Vagina (tissue), 2 donors: ENCODE results near the gene BMAL1.

Experiments
- CTCF ChIP-seq, 3 experiments: fragments of 450-650 bp in 2 of 3; fragments of 200-600 bp in 1 of 3; sonication (generic) in 1 of 3; IDR thresholded peaks; one replicate each; pipeline ENCODE4 v1.5.1; 2017 to 2019; ENCODE audit warnings: antibody characterized with exemption in 3 of 3, mild to moderate bottlenecking in 2 of 3, moderate library complexity in 2 of 3
- POLR2A ChIP-seq, 2 donors: fragments of 450-650 bp; IDR thresholded peaks; one replicate each; pipeline ENCODE4 v1.6.1; 2017; ENCODE audit warnings: antibody characterized with exemption in 2 of 2, mild to moderate bottlenecking in 2 of 2, moderate library complexity in 2 of 2
- POLR2AphosphoS5 ChIP-seq, 2 donors: sonication (generic); formaldehyde crosslinking; IDR thresholded peaks; one replicate each; pipeline ENCODE4 v1.9.0; 2017; ENCODE audit warnings: antibody characterized with exemption in 2 of 2, mild to moderate bottlenecking in 2 of 2, low read depth in 1 of 2; ENCODE audit not compliant: insufficient read depth in 1 of 2

- TF ChIP-seq POLR2AphosphoS5 (IDR thresholded peaks at IDR 0.05; ENCODE audit: insufficient read depth in 1 of 2, low read depth in 1 of 2) (no peak), CTCF (IDR thresholded peaks at IDR 0.05) (no peak), POLR2A (IDR thresholded peaks at IDR 0.05) (no peak)
Observed at GRCh38 chr11:13349581-13349980, 72.0 kb downstream of the BMAL1 start.
